Loucy (cell line): Measurements from ENCODE around the gene CACNA2D3.

Source experiments
- H2AFZ ChIP-seq: fragments of 200-600 bp; sonication (generic); 2 replicates; pipeline ENCODE4 v1.6.0; 2016; ENCODE audit warnings: antibody characterized with exemption, mild to moderate bottlenecking, low read length, moderate library complexity
- H3F3A ChIP-seq: fragments of 200-600 bp; 2 replicates; pipeline ENCODE4 v1.6.0; 2016; ENCODE audit warnings: antibody characterized with exemption, low read depth, mild to moderate bottlenecking
- H3K27me3 ChIP-seq: fragments of 200-600 bp; sonication (generic); 2 replicates; pipeline ENCODE4 v1.6.1; 2014; ENCODE audit warnings: low read length, mild to moderate bottlenecking; ENCODE audit not compliant: insufficient read depth, poor library complexity, severe bottlenecking
- H3K36me3 ChIP-seq: fragments of 200-600 bp; sonication (generic); 2 replicates; pipeline ENCODE4 v1.6.1; 2016; ENCODE audit warnings: low read length; ENCODE audit not compliant: insufficient read depth
- H3K4me1 ChIP-seq: fragments of 200-600 bp; sonication (generic); 2 replicates; pipeline ENCODE4 v1.5.1; 2014; ENCODE audit warnings: low read length, mild to moderate bottlenecking; ENCODE audit not compliant: insufficient read depth, poor library complexity, severe bottlenecking
- H3K4me2 ChIP-seq: fragments of 200-600 bp; sonication (generic); 2 replicates; pipeline ENCODE4 v1.6.0; 2014; ENCODE audit warnings: antibody characterized with exemption, low read length, low read depth, mild to moderate bottlenecking; ENCODE audit not compliant: poor library complexity, severe bottlenecking
- H3K4me3 ChIP-seq: fragments of 200-600 bp; sonication (generic); 2 replicates; pipeline ENCODE4 v1.5.1; 2014; ENCODE audit warnings: low read length, mild to moderate bottlenecking, mixed read lengths; ENCODE audit not compliant: poor library complexity, severe bottlenecking
- H3K79me2 ChIP-seq: fragments of 200-600 bp; sonication (generic); 2 replicates; pipeline ENCODE4 v1.6.1; 2014; ENCODE audit warnings: low read length; ENCODE audit not compliant: insufficient read depth
- H3K9ac ChIP-seq: fragments of 200-600 bp; sonication (generic); 2 replicates; pipeline ENCODE4 v1.6.0; 2014; ENCODE audit warnings: mild to moderate bottlenecking, low read depth, low read length, moderate library complexity; ENCODE audit not compliant: poor library complexity, severe bottlenecking
- H3K9me2 ChIP-seq: fragments of 200-600 bp; sonication (generic); replicated peaks from 2 replicates; pipeline ENCODE4 v1.6.1; 2016; ENCODE audit warnings: low read depth, low read length, mixed read lengths
- H3K9me3 ChIP-seq: fragments of 200-600 bp; sonication (generic); 2 replicates; pipeline ENCODE4 v1.6.1; 2014; ENCODE audit warnings: mild to moderate bottlenecking, antibody characterized with exemption, low read length, low read depth; ENCODE audit not compliant: insufficient read depth
- H4K20me1 ChIP-seq: fragments of 200-600 bp; sonication (generic); 2 replicates; pipeline ENCODE4 v1.6.0; 2014; ENCODE audit warnings: antibody characterized with exemption, low read length, mild to moderate bottlenecking; ENCODE audit not compliant: insufficient read depth, poor library complexity, severe bottlenecking
- EZH2phosphoT487 ChIP-seq: fragments of 200-600 bp; IDR thresholded peaks from 2 replicates; pipeline ENCODE4 v1.6.1; 2018; ENCODE audit warnings: antibody characterized with exemption, mild to moderate bottlenecking, moderate library complexity, borderline replicate concordance
- TF ChIP-seq, protein P1 (sequence below): fragments of 200-600 bp; sonication (generic); conservative IDR thresholded peaks from 2 replicates; pipeline ENCODE4 v1.5.1; 2014; ENCODE audit warnings: mild to moderate bottlenecking, antibody characterized with exemption, low read length

The CACNA2D3 gene

GRCh38 chr3:54086652-54087405 is 35.5 kb upstream of the CACNA2D3 start:
- H2AFZ ChIP-seq = no peak overlapping the region
- no peaks in the 10 kb centered on the region for H3F3A ChIP-seq
- no peaks in the 10 kb centered on the region for H3K4me1 ChIP-seq
- H3K79me2 ChIP-seq = no peaks in the 10 kb centered on the region
- no peaks in the 10 kb centered on the region for H4K20me1 ChIP-seq
- H3K36me3 ChIP-seq = no peaks in the 10 kb centered on the region
- TF ChIP-seq, protein P1, sequence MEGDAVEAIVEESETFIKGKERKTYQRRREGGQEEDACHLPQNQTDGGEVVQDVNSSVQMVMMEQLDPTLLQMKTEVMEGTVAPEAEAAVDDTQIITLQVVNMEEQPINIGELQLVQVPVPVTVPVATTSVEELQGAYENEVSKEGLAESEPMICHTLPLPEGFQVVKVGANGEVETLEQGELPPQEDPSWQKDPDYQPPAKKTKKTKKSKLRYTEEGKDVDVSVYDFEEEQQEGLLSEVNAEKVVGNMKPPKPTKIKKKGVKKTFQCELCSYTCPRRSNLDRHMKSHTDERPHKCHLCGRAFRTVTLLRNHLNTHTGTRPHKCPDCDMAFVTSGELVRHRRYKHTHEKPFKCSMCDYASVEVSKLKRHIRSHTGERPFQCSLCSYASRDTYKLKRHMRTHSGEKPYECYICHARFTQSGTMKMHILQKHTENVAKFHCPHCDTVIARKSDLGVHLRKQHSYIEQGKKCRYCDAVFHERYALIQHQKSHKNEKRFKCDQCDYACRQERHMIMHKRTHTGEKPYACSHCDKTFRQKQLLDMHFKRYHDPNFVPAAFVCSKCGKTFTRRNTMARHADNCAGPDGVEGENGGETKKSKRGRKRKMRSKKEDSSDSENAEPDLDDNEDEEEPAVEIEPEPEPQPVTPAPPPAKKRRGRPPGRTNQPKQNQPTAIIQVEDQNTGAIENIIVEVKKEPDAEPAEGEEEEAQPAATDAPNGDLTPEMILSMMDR = no peak
- no peak for TF ChIP-seq EZH2phosphoT487
- no peaks in the 10 kb centered on the region; the same call in 1 of the 2 replicates for H3K9me3 ChIP-seq
- H3K9me2 ChIP-seq = no peaks in the 10 kb centered on the region
- H3K4me3 ChIP-seq = no peak overlapping the region
- no peak overlapping the region for H3K9ac ChIP-seq
- H3K27me3 ChIP-seq = no peaks in the 10 kb centered on the region
- H3K4me2 ChIP-seq = no peak overlapping the region

- Histone ChIP-seq H3F3A (no peaks in the 10 kb centered on the region), H3K36me3 (no peaks in the 10 kb centered on the region), H3K4me2 (no peak overlapping the region), H3K4me1 (no peaks in the 10 kb centered on the region), H3K79me2 (no peaks in the 10 kb centered on the region), H3K9me2 (no peaks in the 10 kb centered on the region), H3K9me3 (no peaks in the 10 kb centered on the region), H4K20me1 (no peaks in the 10 kb centered on the region), H2AFZ (no peak overlapping the region), H3K9ac (no peak overlapping the region), H3K4me3 (no peak overlapping the region), H3K27me3 (no peaks in the 10 kb centered on the region)
- TF ChIP-seq, protein P1 = no peak
- no peak for TF ChIP-seq EZH2phosphoT487
Observed at GRCh38 chr3:54087581-54088410, 34.6 kb upstream of the CACNA2D3 start.

GRCh38 chr3:54093491-54094248 is 28.7 kb upstream of the CACNA2D3 start:
- Histone ChIP-seq H3K4me3 (no peak overlapping the region), H3K9me3 (no peaks in the 10 kb centered on the region), H3K36me3 (no peaks in the 10 kb centered on the region), H3K4me2 (no peak overlapping the region), H3F3A (no peaks in the 10 kb centered on the region), H4K20me1 (no peaks in the 10 kb centered on the region), H3K9ac (no peak overlapping the region), H3K27me3 (no peaks in the 10 kb centered on the region), H3K4me1 (no peaks in the 10 kb centered on the region), H2AFZ (no peak overlapping the region), H3K9me2 (no peaks in the 10 kb centered on the region), H3K79me2 (no peaks in the 10 kb centered on the region)
- TF ChIP-seq EZH2phosphoT487 = no peak
- TF ChIP-seq, protein P1 = no peak
